Tibial nerve (tissue), 4 donors: ENCODE measurements around the gene TRIM66.

ENCODE experiments used
- EP300 ChIP-seq, 2 donors: sonication (generic); formaldehyde crosslinking; IDR thresholded peaks; one replicate each; pipeline ENCODE4 v1.6.1; 2017; ENCODE audit warnings: antibody characterized with exemption in 2 of 2, mild to moderate bottlenecking in 1 of 2
- POLR2A ChIP-seq, 2 donors: fragments of 450-650 bp; IDR thresholded peaks; one replicate each; pipeline ENCODE4 v1.6.1; 2017; ENCODE audit warnings: antibody characterized with exemption in 2 of 2, mild to moderate bottlenecking in 2 of 2, moderate library complexity in 2 of 2
- TF ChIP-seq, protein P1 (sequence below), 5 experiments: fragments of 200-600 bp in 3 of 5; fragments of 450-650 bp in 2 of 5; sonication (generic) in 3 of 5; IDR thresholded peaks; one replicate each; pipeline ENCODE4 v1.5.1; 2016 to 2019; ENCODE audit warnings: antibody characterized with exemption in 5 of 5, mild to moderate bottlenecking in 3 of 5, moderate library complexity in 2 of 5

DNA sequence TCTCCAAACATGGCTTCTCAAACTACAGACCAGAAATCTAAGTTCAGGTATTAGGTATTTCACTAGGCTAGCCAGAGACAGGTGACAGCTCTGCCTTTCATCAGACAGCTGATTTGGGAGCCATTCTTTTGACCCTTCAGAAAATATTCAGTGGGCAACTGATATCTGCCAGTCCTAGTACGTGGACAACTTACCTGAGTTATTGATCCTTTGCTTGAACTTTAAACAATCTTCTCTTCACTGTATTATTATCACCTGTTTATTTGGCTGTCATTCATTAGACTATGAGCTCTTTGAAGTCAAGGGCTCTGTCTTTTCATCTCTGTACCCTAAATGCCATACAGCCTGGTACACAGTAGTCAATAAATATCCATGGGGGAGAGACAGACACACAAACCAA, 17.2 kb downstream of the TRIM66 start:
- TF ChIP-seq, protein P1, sequence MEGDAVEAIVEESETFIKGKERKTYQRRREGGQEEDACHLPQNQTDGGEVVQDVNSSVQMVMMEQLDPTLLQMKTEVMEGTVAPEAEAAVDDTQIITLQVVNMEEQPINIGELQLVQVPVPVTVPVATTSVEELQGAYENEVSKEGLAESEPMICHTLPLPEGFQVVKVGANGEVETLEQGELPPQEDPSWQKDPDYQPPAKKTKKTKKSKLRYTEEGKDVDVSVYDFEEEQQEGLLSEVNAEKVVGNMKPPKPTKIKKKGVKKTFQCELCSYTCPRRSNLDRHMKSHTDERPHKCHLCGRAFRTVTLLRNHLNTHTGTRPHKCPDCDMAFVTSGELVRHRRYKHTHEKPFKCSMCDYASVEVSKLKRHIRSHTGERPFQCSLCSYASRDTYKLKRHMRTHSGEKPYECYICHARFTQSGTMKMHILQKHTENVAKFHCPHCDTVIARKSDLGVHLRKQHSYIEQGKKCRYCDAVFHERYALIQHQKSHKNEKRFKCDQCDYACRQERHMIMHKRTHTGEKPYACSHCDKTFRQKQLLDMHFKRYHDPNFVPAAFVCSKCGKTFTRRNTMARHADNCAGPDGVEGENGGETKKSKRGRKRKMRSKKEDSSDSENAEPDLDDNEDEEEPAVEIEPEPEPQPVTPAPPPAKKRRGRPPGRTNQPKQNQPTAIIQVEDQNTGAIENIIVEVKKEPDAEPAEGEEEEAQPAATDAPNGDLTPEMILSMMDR (IDR thresholded peaks at IDR 0.05): no peak
- TF ChIP-seq POLR2A (IDR thresholded peaks at IDR 0.05) (no peak), EP300 (IDR thresholded peaks at IDR 0.05) (no peak)
